ENCODE measurements around the gene DNAH10. TPM values are rescaled to one million over a fixed set of nuclear protein-coding genes. Genes with fewer than 3 reads are reported as not detected.

Gene DNAH10
- total and polyA plus RNA-seq, 2 of the 4 experiments (the other 2 are of a cell fraction) = 0.18 to 0.22 TPM

GRCh38 chr12:123971770-123972456 lies 209.8 kb downstream of the DNAH10 start:
- peak overlapping the region; percentile 79 for H3K4me2 ChIP-seq (ENCODE audit: low read depth, low read length)
- peak overlapping the region; percentile 77 for H2AFZ ChIP-seq (replicated peaks; ENCODE audit: low read length, poor library complexity)
- peaks cover 4% of the 10 kb centered on the region for H3K36me3 ChIP-seq (ENCODE audit: control insufficient read depth, insufficient read depth, low read length)
- peak overlapping the region; percentile 51 for H3K27ac ChIP-seq (ENCODE audit: insufficient read depth, low read length)
- H2BK5ac ChIP-seq (ENCODE audit: low read depth, low read length, poor library complexity, severe bottlenecking) = peak overlapping the region; percentile 22
- peak overlapping the region; percentile 64; the same call in 1 of the 2 replicates for H3K56ac ChIP-seq (ENCODE audit: extremely low read depth, insufficient read depth, low read length)
- peaks cover 6% of the 10 kb centered on the region; the same call in 1 of the 2 replicates for H4K20me1 ChIP-seq (ENCODE audit: insufficient read depth, low read length)
- peaks cover 7% of the 10 kb centered on the region for H3K4me1 ChIP-seq (ENCODE audit: control insufficient read depth, insufficient read depth, low read length)
- no TSS peak for BruUV-seq (replicated peaks)
- peak overlapping the region; percentile 64 for H3K4me3 ChIP-seq (ENCODE audit: insufficient read depth, low read depth, low read length)
- H2AK9ac ChIP-seq (replicated peaks; ENCODE audit: low read depth, low read length, poor library complexity) = peak overlapping the region; percentile 33
- no peaks in the 10 kb centered on the region for H3K9me3 ChIP-seq (ENCODE audit: control insufficient read depth, insufficient read depth, low read length)
- ChIA-PET CTCF (no interaction called here), POLR2A (ENCODE audit: unreplicated experiment) (no interaction called here)
- peak overlapping the region; percentile 6; the same call in 1 of the 2 replicates for H2BK120ac ChIP-seq (ENCODE audit: low read depth, low read length)
- peak overlapping the region; percentile 72 for H3K4ac ChIP-seq (ENCODE audit: low read depth, low read length)
- H2BK20ac ChIP-seq (ENCODE audit: low read depth, low read length) = no peak overlapping the region
- in situ Hi-C loops (cut with MboI; ENCODE audit: low sequenced_read_pairs) (no loop called here), intact Hi-C loops (cut with micrococcal nuclease) (loop anchor here (2.0 to 5.0 kb wide), 2 partner anchors 60 to 67 kb away; no protein-coding TSS in a partner anchor), dilution Hi-C loops (cut with HindIII; ENCODE audit: low sequenced_read_pairs, unreplicated experiment) (no loop called here)
- H3K9me1 ChIP-seq (ENCODE audit: insufficient read depth, low read length) = peaks cover 2% of the 10 kb centered on the region; the same call in 1 of the 2 replicates
- H3K79me1 ChIP-seq (ENCODE audit: low read depth in 1 of 2, low read length in 2 of 2) = peaks cover 12 to 54% of the 10 kb centered on the region in 2 experiments
- peak overlapping the region; percentile 94 for H3K23ac ChIP-seq (ENCODE audit: low read depth, low read length)
- DNase-seq = peak; percentile 50
- peak overlapping the region; percentile 7; the same call in 1 of the 2 replicates for H4K5ac ChIP-seq (ENCODE audit: low read depth, low read length)
- 0% methylated on average over 20 of the region's 55 CpGs; no CpG with 5 or more reads in 1 of the 2 experiments for WGBS, 2 experiments (ENCODE audit: extremely low coverage in 2 of 2, insufficient read length in 1 of 2)
- H3K14ac ChIP-seq (replicated peaks; ENCODE audit: low read depth, low read length) = peak overlapping the region; percentile 84
- H4K8ac ChIP-seq (ENCODE audit: low read depth in 2 of 2, low read length in 2 of 2) = peak overlapping the region in 1 of 2 experiments; percentile 7; a peak in 1 of 4 replicates
- peak overlapping the region; percentile 61 for H3K9ac ChIP-seq (ENCODE audit: low read depth, low read length)
- ATAC-seq (ENCODE audit: low read depth) = no peak; the same call in 1 of the 2 replicates
- no peak overlapping the region for H2AK5ac ChIP-seq (ENCODE audit: low read depth, low read length)
- peak overlapping the region; percentile 28; the same call in 1 of the 2 replicates for H4K91ac ChIP-seq (ENCODE audit: insufficient read depth, low read depth, low read length)
- no peaks in the 10 kb centered on the region for H3K27me3 ChIP-seq (ENCODE audit: control insufficient read depth, insufficient read depth, low read length)
- no peak overlapping the region; the same call in 2 of the 3 replicates for H2BK15ac ChIP-seq (ENCODE audit: low read depth, low read length)
- H3K18ac ChIP-seq (ENCODE audit: low read depth, low read length) = no peak overlapping the region
- TF ChIP-seq MXI1 (IDR thresholded peaks at IDR 0.05; ENCODE audit: borderline replicate concordance, low read depth, low read length) (no peak), POLR2A (IDR thresholded peaks at IDR 0.05; ENCODE audit: low read depth, low read length) (no peak), RCOR1 (IDR thresholded peaks at IDR 0.05; ENCODE audit: insufficient replicate concordance, low read length) (no peak), RFX5 (IDR thresholded peaks at IDR 0.05; ENCODE audit: low read depth, low read length) (no peak), MAFK (IDR thresholded peaks at IDR 0.05; ENCODE audit: low read depth, low read length) (no peak), CEBPB (IDR thresholded peaks at IDR 0.05; ENCODE audit: low read depth, low read length) (no peak), RAD21 (IDR thresholded peaks at IDR 0.05; ENCODE audit: low read length) (no peak), SMC3 (IDR thresholded peaks at IDR 0.05; ENCODE audit: low read depth, low read length) (no peak), MAZ (IDR thresholded peaks at IDR 0.05; ENCODE audit: borderline replicate concordance, low read depth, low read length) (no peak), USF2 (IDR thresholded peaks at IDR 0.05; ENCODE audit: low read depth, low read length) (no peak), CTCF (conservative IDR thresholded peaks at IDR 0.05; ENCODE audit: low read depth, low read length) (no peak), NFE2L2 (IDR thresholded peaks at IDR 0.05; ENCODE audit: low read depth, low read length) (no peak), FOS (IDR thresholded peaks at IDR 0.05; ENCODE audit: low read depth, low read length) (no peak), CHD1 (IDR thresholded peaks at IDR 0.05; ENCODE audit: low read depth, low read length) (no peak)
